Measurements from ENCODE around the gene TSPAN3. TPM values are rescaled to one million over a fixed set of nuclear protein-coding genes. Genes with fewer than 3 reads are reported as not detected.

Gene TSPAN3
- total RNA-seq, 1 donor from 2014 or later = 98.3 TPM

DNA sequence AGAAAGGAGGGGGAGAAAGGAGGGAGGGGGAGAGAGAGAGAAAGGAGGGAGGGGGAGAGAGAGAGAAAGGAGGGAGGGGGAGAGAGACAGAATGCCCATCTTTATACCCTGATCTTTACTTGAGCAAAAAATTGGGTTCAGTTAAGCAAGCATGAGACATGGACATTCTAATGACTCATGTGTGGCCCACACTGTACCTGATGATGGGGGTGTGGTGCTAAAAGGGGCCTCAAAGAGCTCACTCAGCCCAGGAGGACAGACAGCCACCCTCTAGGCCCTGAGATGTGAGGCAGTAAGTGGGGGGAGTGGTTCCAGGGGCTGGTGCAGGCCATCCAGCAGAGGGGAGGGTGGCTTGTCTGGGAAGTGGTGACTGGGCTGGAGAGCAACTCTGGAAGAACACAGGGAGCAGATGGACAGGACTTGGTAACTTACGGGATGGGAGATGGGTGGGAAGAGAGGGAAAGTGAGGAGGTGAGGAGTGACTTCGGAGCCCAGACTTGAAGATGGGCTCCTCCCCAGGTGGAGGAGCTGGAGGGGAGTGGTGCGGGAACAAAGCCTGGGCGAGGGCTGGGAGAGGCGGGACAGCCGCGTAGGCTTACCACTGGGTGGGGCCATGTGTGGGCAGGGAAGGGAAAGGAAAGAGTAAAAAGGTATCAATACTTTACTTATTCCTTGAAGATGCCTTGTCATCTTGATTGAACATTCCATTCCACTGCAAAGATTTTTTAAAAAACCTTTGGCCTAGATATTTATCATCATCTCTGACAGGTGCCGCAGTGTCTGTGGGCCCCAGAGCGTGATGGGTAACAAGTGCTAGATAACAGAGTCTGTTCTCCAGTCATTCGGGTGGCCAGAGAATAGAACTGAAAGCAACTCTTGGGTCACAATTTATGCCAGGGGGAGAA is 32.3 kb downstream of the TSPAN3 start:
- DNase-seq (ENCODE audit: missing footprints) (no peak), ATAC-seq (no peak)
- intact Hi-C loops (cut with DNase I) = no loop called here

DNA sequence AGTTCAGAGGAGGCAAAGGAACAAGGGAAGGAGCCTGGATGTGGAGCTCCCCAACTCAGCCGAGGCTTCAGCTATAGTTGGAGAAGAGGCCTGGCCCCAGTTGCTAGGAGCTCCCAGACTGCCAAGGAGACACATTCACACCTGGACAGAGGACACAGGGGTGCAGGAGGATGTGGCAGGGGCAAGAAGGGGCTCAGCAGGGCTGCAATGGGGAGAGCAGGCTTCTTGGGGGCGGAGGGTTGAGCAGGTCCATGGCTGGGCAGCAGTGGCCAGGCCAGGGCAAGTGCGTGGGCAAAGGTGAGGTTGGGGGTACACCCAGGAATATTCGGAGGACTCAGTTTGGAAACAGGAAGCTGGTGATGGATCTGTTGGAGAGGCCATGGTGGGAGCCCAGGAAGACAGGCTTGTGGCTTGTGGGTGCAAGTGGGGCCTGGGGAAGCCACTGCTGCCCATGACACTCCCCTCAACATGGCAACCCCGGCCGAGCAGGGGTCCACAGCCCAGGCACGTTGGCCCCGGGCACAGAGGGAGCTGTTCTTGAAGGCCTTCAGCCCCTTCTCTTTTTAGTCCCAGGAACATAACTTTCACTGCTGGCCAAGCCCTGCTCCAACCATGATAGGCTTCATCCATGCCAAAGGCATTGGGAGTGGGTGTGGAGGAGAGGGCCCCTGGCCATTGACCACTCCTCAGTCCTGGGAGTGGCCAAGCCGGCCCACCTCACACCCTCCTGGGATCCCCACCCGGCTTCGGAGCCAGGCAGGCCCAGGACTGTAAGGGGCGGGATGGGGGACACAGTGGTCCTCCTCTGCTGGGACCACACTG is 33.3 kb downstream of the TSPAN3 start:
- DNase-seq (ENCODE audit: missing footprints) (no peak), ATAC-seq (no peak)

DNA sequence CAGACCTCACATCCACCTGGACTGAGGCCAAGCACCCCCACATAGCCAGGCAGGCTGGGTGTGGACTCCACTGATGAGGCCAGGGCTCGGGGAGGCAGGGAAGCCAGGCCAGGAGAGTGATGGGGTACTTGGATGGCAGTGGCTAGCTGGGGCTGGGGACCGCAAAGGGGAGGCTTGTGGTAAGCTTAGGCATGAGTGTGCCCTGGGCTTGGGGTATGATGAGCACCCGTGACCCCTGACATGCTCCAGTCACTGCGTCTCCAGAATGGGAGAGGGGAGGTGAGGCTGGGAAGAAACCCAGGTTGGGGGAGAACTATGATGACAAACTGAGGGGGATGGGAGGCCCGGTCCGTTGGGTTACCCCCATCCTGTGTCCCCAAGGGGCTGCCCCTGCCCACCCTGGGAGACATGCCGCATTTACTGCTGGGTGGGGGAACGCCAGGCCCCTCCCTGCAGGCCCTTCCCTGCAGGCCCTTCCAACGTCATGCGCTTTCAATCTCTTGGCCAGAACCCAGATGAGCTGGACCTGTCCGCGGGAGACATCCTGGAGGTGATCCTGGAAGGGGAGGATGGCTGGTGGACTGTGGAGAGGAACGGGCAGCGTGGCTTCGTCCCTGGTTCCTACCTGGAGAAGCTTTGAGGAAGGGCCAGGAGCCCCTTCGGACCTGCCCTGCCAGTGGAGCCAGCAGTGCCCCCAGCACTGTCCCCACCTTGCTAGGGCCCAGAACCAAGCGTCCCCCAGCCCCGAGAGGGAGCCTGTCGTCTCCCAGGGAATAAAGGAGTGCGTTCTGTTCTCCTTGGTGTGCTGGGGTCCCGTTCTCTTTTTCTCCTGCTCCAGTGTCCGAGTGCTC is 34.1 kb downstream of the TSPAN3 start:
- DNase-seq (ENCODE audit: missing footprints) = no peak
- intact Hi-C loops (cut with DNase I) = no loop called here
- no peak for ATAC-seq

More for the DNA sequence above, 33.3 kb downstream of the TSPAN3 start:
- intact Hi-C loops (cut with DNase I) = no loop called here

DNA sequence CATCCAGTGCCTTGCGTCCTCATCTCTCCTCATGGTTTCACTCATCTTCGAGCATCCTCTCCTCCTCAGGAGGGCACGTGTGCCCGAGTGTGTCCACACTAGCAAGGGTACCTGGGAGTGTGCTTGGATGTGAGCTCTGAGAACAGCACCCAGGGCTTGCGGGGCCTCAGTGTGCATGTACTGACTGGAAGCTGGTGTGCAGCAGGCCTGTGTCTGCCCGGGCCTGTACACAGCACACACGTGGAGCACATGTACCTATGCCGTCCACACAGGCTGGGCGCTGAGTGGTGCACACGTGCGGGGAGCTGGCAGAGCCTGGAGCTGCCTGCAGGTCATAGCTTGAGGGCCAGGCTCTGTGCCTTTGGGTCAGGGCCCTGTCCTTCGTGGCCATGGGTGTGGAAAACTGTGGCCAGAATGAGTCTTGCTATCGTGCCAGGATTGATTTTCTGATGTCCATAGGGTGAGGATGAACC is 34.9 kb downstream of the TSPAN3 start:
- no peak for DNase-seq (ENCODE audit: missing footprints)
- intact Hi-C loops (cut with DNase I) = no loop called here
- ATAC-seq = no peak

DNA sequence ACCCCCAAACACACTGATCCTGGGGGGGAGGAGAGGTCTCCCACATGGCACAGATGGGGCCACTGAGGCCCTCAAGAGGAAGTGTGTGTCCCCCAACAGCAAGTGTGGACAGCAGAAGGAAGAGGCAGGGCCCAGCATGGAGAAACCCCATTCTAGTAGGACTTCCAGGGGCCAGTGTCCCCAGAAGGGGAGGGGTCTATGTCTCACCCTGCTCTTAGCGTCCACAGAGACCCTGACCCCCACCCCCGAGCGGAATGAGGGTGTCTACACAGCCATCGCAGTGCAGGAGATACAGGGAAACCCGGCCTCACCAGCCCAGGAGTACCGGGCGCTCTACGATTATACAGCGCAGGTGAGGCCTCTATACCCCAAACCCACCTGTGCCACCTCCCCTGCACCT is 35.3 kb downstream of the TSPAN3 start:
- intact Hi-C loops (cut with DNase I) = no loop called here
- DNase-seq (ENCODE audit: missing footprints) (no peak), ATAC-seq (no peak)

DNA sequence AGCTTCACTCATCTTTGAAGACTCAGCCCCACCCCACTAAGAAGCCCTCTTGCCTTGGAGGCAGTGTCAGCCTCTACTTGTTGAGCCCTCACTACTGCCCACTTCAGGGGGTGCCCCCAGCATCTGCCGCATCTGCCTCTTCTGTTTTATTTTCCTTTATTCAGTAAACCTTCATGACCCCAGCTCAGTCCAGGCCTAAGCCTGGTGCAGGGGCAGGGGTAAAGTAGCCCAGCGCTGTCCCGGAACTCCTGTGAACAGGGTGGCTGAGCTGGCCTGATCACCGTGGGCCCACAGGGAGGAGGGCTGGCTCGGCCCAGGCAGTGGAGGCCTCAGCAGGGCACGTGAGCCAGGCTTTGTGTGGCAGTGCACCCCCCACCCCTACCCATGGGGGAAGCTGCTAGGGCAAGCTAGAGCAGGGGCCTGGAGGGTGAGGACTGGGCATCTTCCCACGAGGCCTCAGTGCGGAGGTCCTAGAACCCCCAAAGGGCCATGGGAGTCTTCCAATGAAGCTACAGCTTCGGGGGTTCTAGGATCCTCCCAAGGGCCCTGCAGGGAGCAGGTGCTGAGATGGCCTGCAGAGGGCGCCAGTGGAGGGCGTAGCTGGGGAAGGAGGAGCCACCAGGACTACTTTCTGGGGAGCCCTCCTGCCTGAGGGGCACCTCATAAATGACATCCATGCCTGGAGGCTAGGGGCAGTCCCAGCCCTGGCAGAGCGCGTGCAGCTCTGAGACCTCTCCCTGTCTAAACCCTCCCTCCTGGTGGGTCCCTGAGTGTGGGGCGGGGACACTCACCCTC is 36.0 kb downstream of the TSPAN3 start:
- no peak for DNase-seq (ENCODE audit: missing footprints)
- ATAC-seq = no peak
- intact Hi-C loops (cut with DNase I) = no loop called here

DNA sequence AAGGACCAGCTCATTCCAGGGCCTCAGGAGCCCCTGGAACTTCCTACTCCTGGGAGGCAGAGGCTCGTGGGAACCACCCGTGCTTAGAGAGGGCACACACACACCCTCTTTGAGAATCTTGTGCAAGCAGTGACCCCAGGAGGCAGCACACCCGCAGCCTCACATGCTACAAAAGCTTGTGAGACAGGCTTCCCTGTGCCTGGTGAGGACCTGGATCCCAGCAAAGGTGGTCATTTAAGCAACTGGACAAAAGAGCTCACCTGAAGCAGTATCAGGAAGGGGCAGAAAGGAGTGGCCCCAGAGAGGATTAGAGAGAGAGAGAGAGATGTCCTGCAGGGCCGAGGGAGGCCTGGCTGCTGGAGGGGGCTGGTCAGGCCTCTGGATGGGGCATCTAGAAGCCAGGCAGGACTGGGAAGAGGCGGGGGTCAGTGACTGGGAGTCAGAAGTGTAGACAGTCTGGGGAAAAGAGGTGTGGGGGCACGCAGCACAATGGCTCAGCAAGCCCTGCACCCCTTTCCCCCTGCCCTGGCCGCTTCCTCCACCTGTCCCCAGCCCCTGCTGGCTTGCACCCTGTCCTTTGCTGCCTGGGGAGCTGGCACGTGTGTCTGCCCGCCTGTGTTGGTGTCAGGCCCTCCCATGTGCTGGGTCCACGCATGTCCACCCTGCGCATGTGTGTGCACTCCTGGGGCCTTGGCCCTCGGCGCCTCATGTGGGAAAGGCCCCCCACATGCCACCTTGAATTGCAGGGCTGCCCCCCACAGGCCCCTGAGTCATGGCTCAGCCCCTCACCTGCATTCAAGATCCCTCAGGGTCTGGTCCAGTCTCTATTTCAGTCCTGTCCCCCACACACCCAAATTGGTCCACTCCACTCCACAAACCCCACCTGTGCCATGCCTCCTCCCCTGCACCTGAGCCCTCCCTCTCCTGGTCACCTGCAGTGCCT is 36.9 kb downstream of the TSPAN3 start:
- intact Hi-C loops (cut with DNase I) = no loop called here
- DNase-seq (ENCODE audit: missing footprints) = no peak
- ATAC-seq = no peak

DNA sequence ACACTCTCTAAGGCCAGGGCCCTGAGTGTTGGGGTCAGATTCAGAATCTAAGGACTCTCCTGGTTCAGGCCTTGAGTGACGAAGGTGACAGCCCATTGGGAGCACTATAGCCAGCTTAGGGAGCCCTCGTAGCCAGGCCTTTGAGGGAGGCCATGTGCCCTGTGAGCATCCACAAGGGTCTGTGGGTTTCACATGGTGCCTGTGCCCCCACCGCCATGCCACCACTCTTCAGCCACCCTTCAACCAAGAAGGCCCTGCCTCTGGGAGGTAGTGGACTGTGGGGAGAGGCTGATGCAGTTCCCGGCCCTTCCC is 37.5 kb downstream of the TSPAN3 start:
- ATAC-seq = no peak
- no peak for DNase-seq (ENCODE audit: missing footprints)
- intact Hi-C loops (cut with DNase I) = no loop called here

DNA sequence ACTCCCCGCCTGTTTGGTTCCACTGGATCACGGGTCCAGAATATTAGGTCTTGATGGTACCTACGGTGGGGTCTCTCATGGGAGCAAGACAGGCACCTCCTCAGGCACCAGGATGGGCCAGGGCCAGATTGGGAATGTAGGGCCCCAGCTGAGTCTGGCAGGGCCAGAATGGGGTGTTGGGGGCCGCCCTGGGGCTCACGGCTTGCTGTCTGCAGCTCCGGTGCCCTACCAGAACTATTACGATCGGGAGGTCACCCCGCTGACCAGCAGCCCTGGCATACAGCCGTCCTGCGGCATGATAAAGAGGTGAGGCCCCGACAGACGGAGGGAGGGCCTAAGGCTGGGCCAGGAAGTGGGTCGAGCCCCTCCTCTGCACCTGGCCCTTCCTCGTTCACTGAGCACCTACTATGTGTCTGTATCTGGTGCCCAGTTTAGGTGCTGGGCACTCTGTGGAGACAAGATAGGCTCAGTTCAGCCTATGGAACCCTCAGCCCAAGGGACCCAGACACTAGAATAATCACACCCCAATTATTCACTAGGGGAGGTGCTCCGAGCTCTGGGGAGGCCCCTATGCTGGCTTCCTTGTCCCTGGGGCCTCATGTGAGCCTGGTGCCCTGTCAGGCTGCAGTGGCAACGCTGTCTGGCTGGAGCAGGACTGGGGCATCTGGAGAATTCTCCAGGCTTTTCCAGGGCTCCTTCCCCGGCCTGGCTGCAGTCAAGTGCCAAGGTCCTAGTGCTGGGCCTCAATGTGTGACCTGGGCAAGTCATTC is 38.1 kb downstream of the TSPAN3 start:
- no peak for ATAC-seq
- DNase-seq (ENCODE audit: missing footprints) = no peak
- intact Hi-C loops (cut with DNase I) = no loop called here

DNA sequence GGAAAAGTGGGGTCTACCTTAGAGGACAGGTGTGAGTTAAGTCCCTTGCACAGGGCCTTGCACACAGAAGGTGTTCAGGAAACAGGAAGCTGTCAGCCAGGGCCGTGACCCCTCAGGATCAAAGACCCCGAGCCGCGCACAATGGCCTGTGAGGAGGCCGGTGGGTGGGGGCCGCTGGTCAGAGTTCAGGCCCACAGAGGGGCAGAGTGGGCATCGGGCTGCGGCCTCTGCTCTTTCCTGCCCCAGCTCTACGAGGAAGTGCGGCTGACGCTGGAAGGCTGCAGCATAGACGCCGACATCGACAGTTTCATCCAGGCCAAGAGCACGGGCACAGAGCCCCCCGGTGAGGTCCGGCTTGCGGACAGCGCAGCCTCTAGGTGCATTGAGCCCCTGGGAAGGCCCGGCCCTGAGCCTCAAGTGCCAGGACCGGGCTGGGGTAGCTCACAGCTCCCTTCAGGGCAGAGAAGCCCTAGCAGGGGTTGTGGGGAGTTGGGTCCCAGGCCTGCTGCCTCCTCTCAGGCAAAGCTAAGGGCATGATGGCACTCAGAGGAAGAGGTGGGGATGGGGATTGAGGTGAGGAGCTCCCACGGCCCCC is 38.8 kb downstream of the TSPAN3 start:
- DNase-seq (ENCODE audit: missing footprints) (no peak), ATAC-seq (no peak)
- intact Hi-C loops (cut with DNase I) = no loop called here

DNA sequence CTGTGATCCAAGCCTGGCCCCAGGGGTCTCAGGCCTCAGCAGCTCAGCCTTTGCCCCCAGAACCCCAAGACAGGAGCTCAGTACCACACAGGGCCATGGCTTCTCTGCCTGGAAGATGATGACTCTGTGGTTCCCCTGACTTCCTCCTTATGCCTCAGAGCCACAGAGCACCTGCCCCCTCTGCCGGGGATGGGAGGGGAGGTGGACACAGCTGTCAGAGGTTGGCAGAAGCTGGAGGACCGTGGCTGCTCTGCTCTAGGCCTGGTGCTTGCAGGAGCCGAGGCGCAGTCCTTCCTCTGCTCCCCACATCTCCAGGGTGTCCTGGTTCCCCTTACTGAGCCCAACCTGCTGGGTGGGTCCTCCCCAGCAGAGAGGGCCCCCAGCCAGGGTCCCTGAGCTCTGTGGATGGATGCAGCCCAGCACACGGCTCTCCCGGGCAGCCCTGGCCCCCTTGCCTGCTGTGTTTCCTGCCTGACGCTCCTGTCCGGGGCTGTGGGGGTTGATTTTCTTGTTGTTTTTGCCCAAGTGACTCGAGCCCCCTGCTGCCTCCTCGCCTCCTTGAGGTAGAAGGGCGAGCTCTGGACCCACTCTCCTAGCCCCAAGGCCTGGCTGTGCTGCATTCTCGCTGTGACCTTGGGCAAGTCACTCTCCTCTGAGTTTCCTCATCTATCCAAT is 39.4 kb downstream of the TSPAN3 start:
- DNase-seq (ENCODE audit: missing footprints) (peak; percentile 65), ATAC-seq (no peak)
- intact Hi-C loops (cut with DNase I) = no loop called here

DNA sequence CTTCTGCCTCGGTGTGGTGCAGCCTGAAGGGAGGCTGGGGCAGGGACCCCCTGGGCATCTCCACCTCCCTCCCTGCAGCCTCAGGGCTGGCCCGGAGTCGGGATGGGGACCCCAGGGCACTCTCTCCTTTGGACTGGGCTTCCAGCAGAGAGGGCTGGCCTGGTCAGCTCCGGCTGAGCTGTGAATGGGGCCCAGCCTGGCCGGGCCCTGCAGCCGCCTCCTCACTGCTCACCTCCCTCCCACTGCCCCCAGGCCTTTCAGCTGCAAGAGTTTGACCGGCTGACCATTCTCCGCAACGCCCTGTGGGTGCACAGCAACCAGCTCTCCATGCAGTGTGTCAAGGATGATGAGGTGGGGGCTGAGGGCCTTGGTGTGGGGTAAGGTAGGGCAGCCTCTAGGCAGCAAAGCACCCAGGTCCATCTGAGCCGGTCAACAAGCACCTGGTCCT is 40.0 kb downstream of the TSPAN3 start:
- ATAC-seq = no peak
- no peak for DNase-seq (ENCODE audit: missing footprints)
- intact Hi-C loops (cut with DNase I) = no loop called here

DNA sequence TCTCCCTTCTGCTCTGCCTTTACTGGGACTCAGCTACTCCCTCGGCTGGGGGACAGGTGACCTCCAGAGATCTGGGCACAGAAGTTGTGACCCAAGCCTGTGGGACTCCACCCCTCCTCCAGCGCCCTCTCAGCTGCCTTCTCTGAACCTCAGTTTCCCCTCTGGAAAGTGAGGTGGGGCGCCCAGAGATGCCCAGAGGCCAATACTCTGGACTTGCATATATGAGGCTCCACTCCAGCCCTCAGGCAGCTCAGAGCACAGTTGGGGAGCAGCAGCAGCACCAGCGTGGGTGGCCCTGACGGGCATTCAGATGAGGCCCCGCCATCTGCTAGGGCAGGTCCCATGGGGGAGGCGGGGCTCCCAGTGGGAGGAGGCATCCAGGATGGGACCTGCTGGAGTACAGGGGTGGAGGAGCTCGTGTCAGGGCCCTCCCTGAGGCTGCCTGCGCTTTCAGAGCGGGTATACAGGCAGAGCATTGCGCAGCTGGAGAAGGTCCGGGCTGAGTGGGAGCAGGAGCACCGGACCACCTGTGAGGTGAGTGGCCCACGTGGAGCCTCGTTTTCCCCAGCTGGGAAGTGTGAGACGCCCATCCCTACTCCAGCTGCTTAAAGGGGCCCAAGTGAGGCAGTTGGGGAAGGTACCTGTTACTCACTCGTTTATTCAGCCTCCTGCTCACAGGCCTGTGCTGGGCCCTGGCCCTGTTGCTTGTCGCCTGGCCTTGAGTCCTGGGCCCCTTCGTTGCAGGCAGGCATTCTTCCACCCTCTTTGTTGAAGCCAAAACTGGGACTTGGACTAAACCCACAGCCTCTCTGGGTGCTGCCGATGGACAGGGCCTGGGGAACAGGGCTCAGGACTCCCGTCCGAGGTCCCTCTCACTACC is 40.6 kb downstream of the TSPAN3 start:
- intact Hi-C loops (cut with DNase I) = no loop called here
- peak; percentile 60 for DNase-seq (ENCODE audit: missing footprints)
- ATAC-seq = no peak

DNA sequence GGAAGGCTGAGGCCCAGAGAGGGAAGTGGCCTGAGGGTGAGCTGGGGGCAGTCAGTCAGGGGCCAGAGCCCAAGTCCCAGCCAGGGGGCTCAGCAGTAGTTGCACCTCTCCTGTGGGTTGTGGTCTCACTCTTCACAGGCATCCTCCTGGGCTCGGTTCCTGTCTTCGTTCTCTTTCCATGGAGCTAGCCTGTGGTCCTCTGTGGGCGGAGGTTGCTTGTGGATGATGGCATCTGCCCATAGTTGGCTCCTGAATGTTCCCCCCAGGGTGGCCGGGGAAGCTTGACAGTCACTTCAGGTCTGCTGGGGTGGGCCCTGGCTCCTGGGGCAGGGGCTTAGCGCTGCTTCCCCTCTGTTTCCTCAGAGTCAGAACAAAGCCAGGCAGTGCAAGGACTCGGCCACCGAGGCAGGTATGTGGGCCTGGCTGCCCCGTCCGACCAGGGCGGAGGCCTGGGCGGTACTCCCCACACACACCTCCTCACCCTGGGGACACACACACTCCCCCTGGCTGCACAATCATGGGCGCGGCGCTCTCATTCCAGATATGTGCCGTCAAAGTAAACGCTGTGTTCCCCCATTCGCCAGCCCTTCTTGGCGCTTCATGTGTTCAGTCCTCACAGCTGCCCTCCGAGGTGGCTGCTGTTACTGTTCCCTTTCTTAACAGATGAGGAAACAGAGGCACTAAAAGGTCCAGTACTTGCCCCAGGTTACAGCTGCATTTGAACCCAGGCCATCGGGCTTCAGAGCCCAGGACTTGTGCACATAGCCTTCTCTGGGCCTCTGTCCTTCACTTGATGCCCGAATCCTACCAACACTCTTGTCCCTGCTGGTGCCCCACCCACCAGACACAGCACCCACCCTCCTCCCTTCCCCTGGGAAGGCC is 41.5 kb downstream of the TSPAN3 start:
- peak; percentile 21 for DNase-seq (ENCODE audit: missing footprints)
- ATAC-seq = no peak
- intact Hi-C loops (cut with DNase I) = no loop called here

Data from Right ventricle myocardium inferior (tissue), 1 donor.